Fibroblast of skin of back (primary cell): ENCODE results near the gene UTS2R. TPM values are rescaled to one million over a fixed set of nuclear protein-coding genes. Genes with fewer than 3 reads are reported as not detected.

Experiments used
- DNase-seq: peaks from one replicate; pipeline ENCODE4 v3.0.0-alpha.2; 2013
- polyA plus RNA-seq, 2 experiments: library from polyadenylated mRNA; unstranded; fragments of 120-200 nt; gene quantifications; one replicate each; pipeline ENCODE4 v1.2.1, GENCODE V29; 2013; ENCODE audit not compliant: insufficient read length in 2 of 2

UTS2R gene
- polyA plus RNA-seq (2013, experiment 1 of 2; ENCODE audit: insufficient read length): 0.08 TPM
- not detected for polyA plus RNA-seq (2013, experiment 2 of 2; ENCODE audit: insufficient read length)

DNA sequence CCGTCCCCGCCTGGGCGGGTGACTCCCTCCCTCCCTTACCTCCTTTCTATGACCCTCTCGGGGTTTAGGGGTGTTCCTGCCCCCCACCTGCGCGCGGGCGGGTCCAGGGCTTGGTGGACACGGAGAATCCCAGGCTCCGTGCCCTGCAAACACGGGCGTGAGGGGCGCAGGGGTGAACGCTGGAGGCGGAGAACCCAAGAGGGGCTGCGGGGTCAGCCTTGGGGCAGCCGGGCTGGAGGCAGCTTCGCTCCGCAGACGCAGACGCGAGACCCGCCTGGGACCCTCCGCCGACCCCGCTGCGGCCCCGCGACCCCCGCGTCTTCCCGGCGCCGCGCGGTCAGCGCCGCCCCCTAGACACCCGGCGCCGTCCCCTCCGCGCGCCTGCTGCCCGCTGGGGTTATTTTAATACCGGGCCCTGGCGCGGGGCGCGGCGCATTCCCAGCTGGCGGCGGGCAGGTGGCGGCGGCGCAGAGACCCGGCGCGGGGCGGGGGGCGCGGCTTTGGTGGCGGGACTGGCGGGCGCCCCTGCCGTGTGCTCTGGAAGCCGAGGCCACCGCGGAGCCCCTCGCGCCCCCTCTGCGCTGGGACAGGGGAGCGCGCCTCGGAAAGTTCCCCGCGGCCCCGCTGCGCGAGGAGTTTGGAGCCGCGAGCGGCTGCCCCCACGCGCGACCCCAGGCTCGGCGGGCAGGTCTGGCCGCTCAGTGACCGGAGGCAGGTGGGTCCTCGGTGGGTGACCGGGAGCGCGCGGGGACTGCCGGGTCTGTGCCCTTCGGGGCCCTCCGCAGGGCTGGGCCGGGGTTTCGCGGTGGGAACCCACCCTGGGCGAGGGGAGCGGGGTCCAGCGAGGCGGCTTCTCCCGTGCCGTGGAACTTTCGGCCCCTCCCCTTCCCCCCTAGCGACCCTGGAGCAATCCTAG lies at the start of gene UTS2R:
TSS of gene UTS2R (plus strand) at position 433 of the 916 bp plus-strand sequence. CDS start 2,560 bp downstream, outside the sequence.
- DNase-seq: no peak

DNA sequence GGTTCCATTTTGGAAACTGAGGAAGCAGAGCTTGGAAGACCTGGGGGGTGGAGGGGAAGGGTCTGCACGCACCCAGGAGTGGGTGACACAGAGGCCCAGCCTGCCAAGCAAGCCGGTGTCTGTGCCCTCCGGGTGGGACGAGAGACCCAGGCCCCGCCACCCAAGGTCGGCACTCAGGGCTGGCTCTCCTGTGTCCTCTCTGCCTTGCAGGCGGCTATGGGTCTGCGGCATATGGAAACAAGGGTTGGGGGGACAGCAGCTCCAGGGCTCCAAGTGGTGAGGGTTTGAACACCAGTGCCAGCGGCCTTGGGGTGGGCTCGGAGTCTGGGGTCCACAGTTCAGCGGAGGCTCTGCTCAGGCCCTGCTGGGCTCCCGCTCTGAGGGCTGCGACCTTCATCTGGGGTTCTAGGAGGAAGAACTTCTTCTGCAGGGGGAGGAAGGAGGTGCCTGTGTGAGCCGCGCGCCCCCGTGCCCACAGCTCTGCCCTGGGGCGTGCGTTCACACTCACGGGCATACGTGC lies 49.6 kb upstream of the UTS2R start:
- no peak for DNase-seq

DNA sequence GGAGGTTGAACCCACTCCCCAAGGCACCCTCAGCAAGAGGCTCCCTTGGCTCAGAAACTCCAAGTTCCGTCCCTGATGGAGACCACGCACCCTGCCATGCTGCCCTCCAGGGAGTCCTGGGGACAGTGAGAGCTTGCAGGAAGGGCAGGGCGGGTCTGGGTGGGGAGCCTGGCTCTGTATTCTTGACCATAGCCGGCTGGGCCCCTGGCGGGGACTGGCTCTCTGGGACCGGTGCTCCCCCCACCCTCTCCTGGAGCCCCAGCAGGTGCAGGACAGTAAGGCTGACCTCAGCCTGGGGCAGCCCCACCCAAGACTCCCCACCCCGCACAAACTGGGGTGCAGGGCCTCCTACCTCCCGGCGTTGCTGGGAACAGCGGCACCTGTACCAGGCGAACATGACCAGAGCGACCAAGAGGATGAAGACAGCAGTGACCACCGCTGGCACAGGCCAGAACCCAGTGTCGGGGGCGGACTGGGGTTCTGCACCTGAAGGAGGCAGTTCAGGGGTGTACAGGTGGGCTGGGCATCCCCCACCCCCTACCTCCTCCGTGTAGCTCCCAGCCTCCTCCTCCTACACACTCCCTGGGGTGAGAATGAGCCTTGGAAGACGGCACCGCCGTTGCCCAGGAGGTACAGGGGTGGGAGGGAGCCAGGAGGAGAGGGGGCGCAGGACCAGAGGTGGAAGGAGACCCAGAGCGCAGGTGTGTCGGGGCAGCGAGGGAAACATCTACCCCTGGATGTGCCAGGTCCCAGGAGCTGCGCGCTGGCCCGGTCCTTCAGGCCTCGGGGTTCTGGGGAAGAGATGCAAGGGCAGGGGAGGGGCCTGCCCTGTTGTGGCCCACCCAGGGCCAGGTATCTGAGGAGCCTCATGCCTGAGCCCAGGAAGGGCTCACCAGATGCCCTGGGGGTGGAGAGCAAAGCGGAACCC lies 48.8 kb upstream of the UTS2R start:
- DNase-seq: no peak

DNA sequence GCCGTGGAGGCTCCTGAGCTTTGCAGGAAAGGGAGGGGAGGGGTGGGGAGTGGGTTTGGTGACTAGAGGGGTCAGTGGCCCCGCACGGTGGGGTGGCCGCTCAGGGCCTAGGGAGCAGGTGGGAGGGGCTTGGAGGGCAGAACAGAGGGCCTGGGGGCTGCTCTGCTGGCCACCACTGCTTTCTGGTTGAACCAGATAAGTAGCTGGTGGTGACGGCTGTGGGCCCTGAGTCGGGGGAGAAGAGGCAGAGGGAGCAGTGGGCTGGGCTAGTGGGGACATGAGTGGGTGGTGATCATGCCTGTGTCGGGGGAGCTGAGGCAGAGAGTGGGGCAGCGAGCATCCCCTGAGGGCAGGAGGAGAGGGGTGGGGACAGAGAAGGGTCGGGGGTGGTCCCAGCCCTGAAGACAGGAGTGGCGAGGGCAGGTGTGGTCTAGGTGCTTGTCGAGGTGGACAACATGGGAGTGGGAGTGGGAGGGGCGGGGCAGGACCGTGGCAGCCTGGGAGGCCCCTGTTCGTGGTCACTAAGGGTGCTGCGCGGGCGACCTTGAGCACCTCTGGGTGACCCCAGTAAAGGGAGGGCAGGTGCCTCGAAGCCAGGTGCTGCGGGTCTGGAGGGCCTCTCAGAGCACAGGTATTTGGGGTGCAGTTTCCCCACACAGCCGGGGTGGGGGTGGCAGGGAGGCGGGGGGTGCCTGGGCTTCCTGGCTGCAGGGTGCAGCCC lies 47.9 kb upstream of the UTS2R start:
- DNase-seq: no peak

DNA sequence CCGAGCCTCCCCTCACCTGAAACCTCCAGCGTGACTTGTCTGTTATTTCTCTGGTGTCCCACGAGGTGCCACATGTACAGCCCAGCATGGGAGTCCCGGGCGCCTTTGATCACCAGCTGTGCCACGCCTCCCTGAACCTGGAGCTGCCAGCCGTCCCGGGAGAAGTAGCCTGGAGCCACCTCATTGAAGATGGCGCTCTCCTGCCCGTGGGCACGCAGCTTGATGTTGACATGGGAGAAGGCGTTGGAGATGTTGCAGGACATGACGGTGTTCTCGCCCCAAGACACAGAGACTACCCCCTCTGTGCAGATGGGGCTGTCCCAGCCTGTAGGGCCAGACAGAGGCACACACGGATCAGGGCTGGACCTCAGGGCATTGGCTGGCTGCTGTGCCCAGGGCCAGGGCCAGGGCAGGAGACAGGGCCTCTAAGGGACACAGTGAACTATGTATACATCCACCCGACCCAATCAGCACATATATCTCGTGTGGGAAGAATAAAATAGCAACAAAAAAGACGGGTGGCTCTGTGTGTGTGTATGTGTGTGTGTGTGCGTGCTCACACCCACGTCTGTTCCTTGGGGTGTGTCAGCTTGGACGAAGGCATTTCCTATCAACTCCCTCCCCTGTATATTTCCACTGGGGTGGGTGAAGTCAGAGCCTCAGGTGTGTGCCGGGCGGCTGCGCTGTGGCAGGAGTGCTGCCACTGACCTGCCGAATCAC lies 46.8 kb upstream of the UTS2R start:
- no peak for DNase-seq

DNA sequence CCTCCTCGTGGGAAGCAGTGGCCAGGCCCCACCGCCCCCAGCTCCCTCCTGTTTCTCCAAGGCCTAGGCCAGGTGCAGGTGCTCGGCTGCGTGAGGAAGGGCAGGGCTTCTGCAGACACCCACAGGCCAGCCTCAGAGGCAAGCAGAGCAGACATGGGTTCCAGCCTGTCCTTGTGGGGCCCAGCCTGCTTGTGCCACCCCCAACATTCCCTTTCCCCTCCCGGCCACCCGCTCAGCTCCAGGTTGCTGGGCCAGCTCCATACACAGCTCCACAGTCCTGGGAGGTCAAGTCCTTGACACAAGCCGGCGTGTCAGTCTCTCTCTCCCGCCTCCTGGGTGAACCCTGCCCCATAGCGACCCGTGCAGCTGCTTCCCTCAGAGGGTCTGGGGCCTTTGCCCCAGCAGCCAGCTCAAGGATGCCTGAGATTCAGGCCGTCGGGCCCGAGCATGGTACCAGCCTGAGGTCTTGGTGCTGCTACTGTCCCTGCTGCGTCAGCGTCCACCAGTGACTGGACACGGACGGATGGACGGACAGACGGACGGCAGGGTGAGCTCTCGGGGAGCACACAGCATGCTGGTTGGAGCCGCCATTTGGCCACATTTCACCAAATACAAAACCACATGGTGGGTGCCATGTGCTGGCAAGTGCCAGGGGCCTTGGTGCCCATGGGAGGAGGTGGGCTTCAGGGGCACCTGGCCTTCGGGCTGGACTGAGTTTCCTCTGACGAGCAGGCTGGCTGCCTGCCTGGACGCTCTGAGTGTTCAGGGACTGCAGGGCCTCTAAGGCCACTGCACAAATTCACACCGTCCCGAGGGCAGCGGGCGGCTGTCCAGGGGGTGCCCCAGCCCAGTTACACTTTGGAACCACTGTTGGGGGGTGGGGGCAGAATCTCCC lies 46.0 kb upstream of the UTS2R start:
- no peak for DNase-seq

DNA sequence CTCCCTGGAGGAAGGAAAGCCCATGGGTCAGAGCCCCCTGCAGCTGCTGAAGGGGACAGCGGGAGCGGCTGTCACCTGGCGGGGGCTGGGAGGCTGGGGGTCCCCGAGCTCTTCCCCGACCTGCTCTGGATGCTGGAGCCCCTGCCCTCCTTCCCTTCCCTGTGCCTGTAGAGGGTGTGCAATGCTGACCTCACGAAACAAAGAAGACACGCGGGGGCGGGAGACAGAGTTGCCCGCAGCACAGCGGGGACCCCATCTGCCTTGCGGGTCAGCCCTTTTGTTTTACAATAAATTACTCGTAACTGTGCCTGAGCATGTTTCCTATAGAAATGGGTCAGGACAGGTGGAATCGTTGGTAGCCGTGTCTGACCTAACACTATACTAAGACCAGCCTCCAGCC lies 44.3 kb upstream of the UTS2R start:
- no peak for DNase-seq

DNA sequence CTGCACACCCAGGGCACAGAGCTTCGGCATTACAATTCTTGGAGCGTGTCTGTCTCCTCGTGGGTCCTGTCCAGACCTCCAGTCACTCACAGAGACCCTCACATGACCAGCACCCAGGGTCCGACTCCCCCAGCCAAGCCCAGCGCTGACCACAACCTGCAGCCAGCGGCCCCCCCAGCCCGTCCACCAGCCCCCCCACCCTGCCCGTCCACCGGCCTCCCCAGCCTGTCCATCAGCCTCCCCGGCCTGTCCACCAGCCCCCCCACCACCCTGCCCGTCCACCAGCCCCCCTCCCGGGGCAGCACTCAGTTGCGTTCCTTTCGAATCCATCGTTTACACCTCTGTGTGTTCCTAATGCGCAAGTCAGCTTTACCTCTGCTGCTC lies 43.8 kb upstream of the UTS2R start:
- no peak for DNase-seq

DNA sequence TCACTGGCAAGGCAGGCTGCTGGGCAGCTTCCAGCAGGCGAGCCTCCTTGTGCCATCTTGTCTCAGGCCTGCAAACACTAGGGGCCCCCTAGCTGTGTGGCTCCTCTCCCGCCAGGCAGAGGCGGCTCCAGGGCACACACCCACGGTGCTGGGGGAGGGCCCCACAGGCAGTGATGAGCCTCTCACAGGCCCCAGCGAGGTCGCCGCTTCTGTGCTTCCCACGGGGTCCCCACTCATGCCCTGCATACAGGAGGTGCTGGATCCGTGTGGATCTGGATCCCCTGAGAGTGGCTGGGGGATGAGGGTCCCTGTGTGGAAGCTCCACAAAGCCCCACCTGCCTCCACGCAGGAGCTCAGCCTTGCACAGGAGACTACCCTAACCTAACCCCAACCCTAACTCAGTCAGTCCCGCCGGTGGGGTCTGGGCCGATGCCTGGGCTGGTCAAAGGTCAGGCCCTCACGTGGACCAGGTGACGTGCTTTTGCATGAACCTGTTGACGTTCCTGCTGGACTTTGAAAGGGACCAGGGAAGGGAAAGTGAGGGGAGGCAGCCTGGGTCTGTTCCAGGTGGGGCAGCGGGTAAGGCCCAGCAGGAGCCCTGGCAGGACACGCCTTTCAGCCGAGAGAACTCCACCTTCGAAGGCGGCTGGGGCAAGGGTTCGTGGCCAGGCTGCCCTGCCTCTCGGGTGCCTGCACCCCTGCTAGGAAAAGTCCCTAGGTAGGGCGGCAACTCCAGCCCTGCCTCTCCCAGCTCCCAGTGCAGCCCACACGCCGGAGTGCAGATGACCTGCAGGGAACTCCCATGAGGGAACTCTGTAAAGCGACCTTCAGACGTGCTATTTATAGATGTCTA lies 43.2 kb upstream of the UTS2R start:
- DNase-seq: no peak

DNA sequence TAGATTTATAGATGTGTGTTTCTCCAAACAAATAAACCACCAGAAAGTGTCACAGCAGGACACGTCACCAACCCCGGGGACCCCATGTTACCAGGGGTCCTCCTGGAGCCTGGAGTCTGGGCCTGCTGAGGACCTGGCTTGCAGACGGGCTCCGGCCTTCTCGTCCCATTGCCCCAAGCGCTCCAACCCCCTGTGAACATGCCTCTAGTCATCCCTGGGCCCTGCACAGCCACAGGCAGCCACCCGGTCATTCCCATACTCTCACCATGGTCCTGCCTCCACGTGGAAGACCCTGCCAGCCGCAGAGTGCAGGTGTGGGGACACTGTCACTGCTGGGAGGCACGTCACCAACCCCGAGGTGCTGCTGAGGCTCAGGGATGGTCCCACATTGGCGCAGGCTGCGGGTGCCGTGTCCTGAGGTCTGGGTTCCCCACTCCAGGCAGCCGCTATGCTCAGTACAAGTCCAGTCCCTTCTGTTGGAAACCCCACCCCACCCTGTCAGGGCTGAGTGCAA lies 42.5 kb upstream of the UTS2R start:
- DNase-seq: no peak

DNA sequence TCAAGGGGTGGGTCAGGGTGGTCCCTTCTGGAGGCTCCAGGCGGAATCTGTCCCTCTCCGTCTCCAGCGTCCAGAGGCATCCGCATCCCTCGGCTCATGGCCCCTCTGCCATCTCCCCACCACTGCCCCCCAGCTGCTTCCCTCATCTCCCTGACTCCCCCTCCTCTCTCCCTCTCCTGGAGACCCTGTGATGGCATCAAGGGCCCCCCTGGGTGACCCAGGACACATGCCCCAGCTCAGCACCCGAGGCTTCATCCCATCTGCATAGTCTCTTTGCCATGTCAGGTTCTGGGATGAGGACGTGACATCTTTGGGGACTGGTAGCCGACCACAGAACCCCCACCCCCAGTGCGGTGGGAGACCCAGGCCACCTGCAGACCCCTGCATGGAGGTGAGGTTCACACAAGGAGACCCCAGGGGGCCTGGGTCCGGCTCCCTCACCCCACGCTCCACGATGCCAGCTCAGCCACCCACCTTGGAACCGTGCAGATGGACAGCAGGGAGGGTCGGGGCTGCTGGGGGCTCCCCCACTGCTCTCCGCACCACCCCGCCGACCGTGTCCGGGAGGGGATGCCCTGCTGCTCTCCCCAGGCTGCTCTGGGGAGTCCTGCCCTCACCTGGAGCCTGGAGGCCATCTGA lies 41.8 kb upstream of the UTS2R start:
- DNase-seq: no peak

DNA sequence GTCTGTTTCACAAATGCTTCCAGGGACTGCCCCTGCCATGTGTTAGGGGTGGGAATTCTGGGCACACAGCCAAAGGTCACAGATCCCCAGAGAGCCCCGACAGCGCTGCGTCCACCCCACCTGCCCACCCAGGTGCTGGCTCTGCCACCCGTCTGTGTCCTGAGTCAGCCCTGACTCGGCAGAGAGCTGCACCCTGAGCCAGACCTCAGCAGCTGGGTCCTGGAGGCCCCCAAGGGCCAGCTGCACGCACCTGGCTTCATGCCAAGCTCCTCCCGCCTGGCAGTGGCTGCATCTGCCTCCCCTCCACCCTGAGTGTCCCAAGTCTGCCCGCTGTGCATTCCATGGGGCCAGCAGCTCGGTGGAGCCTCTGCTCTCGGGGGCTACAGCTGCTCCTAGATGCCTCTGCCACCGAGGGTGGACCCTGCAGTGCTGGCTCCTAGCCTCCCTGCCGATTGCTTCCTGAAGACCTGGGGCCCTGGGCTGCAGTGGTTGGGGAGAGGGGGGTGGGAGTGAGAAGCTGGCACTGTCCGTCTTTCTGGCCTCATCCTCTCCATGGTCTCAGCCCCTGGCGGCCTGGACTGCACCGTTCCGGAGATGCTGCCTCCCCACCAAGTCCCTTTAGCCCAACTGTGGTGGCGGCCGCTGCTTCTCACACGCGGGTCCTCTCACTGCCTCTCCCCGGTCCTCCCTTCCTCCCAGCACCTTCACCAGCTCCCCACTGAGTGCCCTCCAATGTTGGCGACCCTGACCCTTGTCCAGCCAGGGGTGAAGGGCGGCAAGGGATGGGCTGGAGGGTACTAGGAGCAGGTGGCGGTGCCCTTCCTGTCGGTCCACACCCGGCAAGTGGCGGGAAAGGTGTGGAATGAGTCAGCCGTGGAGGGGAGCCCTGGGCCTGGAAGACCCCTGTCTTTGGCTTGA lies 41.0 kb upstream of the UTS2R start:
- peak; percentile 45 for DNase-seq

DNA sequence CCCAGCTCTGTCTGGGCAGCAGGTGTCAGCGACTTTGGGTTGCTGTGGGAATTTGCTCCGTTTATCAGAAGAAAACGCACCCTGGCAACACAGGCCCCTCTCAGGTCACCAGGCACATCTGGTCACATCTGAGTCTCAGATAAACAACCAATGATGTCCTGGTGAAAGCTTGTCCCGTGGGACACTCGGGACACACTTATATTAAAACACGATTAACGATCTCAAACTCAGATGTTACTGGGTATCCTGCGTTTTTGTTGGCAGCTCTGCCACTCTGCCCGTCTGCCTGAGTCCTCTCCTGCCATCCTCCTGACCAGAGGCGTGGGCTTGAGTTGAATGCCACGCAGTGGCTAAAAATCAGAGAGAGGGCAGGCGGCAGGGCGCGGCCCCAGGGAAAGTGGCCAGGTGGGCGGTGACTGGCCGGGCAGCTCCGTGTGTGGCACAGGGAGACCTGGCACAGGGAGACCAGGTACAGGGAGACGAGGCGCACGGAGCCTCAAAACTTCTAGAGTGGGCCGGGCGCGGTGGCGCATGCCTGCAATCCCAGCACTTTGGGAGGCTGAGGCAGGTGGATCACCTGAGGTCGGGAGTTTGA lies 40.1 kb upstream of the UTS2R start:
- DNase-seq: no peak

DNA sequence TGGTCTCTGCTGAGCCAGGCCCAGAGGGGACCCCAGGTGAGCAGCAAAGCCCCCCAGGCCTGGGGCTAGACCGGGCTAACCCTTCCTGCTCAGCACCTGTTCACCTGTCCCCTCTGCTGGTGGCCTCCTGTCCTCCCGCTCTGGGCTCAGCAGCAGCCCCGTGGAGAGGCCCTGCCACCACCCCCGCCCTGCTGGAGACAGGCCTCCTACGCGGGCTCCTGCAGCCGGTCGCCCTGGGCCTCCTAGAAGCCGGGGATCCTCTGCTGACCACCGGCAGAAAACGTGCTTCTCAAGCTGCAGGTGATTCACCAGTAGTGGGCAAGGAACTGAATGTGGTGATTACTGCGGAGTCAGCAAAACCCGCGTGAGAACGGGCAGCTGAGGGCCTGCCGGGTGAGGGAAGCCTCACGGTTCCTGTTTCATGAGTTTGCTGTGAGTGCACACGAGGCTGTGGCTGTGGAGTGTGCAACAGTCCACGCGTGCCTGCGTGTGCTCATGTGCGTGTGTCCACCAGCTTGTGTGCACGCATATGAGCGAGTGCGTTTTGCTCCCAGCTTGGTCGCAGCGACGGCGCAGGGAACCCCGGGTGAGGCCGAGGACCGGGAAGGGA lies 38.8 kb upstream of the UTS2R start:
- DNase-seq: no peak

DNA sequence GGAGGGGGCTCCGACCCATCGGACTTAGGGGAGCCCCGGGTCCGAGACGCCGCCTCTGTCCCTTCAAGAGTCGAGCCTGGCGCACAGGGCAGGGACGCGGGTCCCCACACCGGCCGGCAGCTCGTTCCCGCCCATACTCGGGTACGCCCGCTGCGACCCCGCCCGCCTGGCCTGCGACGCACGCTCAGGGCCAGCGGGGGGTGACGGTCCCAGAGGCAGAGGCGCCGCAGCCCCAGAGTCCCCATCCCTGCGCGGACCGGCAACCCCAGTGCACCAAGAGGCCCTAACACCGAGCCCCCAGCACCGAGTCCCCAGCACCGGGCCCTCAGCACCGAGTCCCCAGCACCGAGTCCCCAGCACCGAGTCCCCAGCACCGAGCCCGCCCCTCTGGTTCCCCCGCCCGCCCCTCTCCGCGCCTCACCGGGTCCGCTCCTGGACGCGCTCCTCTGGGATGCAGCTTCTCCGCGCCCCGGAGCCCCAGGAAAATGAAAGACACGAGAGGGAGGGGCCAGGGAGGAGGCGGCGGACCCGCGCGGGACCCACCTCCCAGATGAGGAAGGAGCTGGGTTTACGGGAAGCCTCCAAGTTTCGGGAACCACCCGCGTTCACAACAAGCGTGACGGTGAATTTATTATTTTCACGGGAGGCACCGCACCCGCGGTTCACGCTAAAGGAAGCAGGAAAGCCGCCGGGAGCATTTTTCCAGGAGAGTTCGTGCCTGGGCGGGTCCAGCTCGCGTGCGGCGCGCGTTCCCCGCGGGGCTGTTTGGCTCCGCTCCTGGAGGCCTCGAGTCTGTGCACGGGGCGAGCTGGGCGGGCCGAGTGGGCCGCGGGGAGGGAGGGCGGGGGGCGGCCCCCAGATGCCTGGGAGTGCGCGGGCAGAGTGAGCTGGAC lies 38.0 kb upstream of the UTS2R start, which contains the start of gene SECTM1:
TSS of gene SECTM1 (minus strand) at position 488 of the 893 bp plus-strand sequence. CDS start 6,526 bp downstream, outside the sequence.
- DNase-seq: peak; percentile 55
